HepG2 (cell line): ENCODE data around the gene A3GALT2. TPM values are rescaled to one million over a fixed set of nuclear protein-coding genes. Genes with fewer than 3 reads are reported as not detected.

Source experiments
- JDP2 ChIP-seq: sonication (generic); formaldehyde crosslinking; IDR thresholded peaks from 2 replicates; pipeline ENCODE4 v1.8.1; 2022; ENCODE audit warnings: missing genetic modification reagents, borderline replicate concordance
- KIAA2018 ChIP-seq: sonication (generic); formaldehyde crosslinking; IDR thresholded peaks from 2 replicates; pipeline ENCODE4 v1.5.0; 2020; ENCODE audit warnings: mild to moderate bottlenecking, missing genetic modification reagents, borderline replicate concordance
- MIXL1 ChIP-seq: IDR thresholded peaks from 2 replicates; pipeline ENCODE4 v1.6.1; 2016
- MLLT10 ChIP-seq: sonication (generic); formaldehyde crosslinking; IDR thresholded peaks from 2 replicates; pipeline ENCODE4 v1.4.0; 2020; ENCODE audit warnings: missing genetic modification reagents
- MYPOP ChIP-seq: sonication (generic); formaldehyde crosslinking; IDR thresholded peaks from 2 replicates; pipeline ENCODE4 v1.8.1; 2023; ENCODE audit warnings: mild to moderate bottlenecking, moderate library complexity, missing genetic modification reagents
- POLR2AphosphoS5 ChIP-seq: IDR thresholded peaks from 2 replicates; pipeline ENCODE4 v1.6.1; 2012; ENCODE audit warnings: low read depth, low read length
- RFX3 ChIP-seq: IDR thresholded peaks from 2 replicates; pipeline ENCODE4 v1.6.1; 2016; ENCODE audit warnings: missing biosample characterization, missing genetic modification reagents
- RXRB ChIP-seq: IDR thresholded peaks from 2 replicates; pipeline ENCODE4 v1.6.1; 2016; ENCODE audit warnings: borderline replicate concordance, missing genetic modification reagents, missing compliant biosample characterization
- SMYD3 ChIP-seq: sonication (generic); formaldehyde crosslinking; IDR thresholded peaks from 2 replicates; pipeline ENCODE4 v1.8.1; 2023; ENCODE audit warnings: mild to moderate bottlenecking, missing genetic modification reagents
- YEATS2 ChIP-seq: sonication (generic); formaldehyde crosslinking; IDR thresholded peaks from 2 replicates; pipeline ENCODE4 v1.4.0; 2020; ENCODE audit warnings: missing genetic modification reagents, borderline replicate concordance
- ZNF724P ChIP-seq: sonication (generic); formaldehyde crosslinking; IDR thresholded peaks from 2 replicates; pipeline ENCODE4 v1.8.0; 2022; ENCODE audit warnings: missing genetic modification reagents, borderline replicate concordance
- ZNF841 ChIP-seq: sonication (generic); formaldehyde crosslinking; IDR thresholded peaks from 2 replicates; pipeline ENCODE4 v1.8.1; 2023; ENCODE audit warnings: missing genetic modification reagents, borderline replicate concordance
- ZNF883 ChIP-seq: sonication (generic); formaldehyde crosslinking; IDR thresholded peaks from 2 replicates; pipeline ENCODE4 v1.5.1; 2020; ENCODE audit warnings: mild to moderate bottlenecking, missing genetic modification reagents; ENCODE audit errors: not compliant biosample characterization
- polyA plus RNA-seq, 8 experiments: library from polyadenylated mRNA; depleted of rRNA in 3 of 8; stranded (reverse) in 7 of 8; unstranded in 1 of 8; fragments of >200 nt; fragmentation: Illumina TruSeq in 4 of 8; extraction: Trizol in 4 of 8; gene quantifications; 2 replicates each; pipeline versions ENCODE4 v1.2.1 to v1.2.3, GENCODE V29; 2011 to 2016; ENCODE audit warnings: low read depth in 4 of 8, missing spikeins in 1 of 8, mixed read lengths in 1 of 8; ENCODE audit not compliant: insufficient read depth in 1 of 8
- total RNA-seq, 5 experiments: library from RNA; depleted of rRNA; stranded (reverse); fragments of >200 nt; fragmentation: Illumina TruSeq; extraction: Trizol; gene quantifications; 2 replicates each; pipeline ENCODE4 v1.2.3, GENCODE V29; 2016; ENCODE audit warnings: low read depth in 1 of 5
- TF ChIP-seq, protein P1 (sequence below): sonication (generic); formaldehyde crosslinking; IDR thresholded peaks from 2 replicates; pipeline ENCODE4 v1.9.0; 2021; ENCODE audit warnings: missing genetic modification reagents, borderline replicate concordance
- TF ChIP-seq, protein P2 (sequence below), 2 experiments: sonication (generic) in 1 of 2; formaldehyde crosslinking in 1 of 2; IDR thresholded peaks; 2 replicates each; pipeline versions ENCODE4 v1.4.0 to v1.6.1; 2018 to 2020; ENCODE audit warnings: missing genetic modification reagents in 2 of 2, borderline replicate concordance in 1 of 2, low read depth in 1 of 2, mild to moderate bottlenecking in 1 of 2, missing biosample characterization in 1 of 2

Gene A3GALT2
- total and polyA plus RNA-seq, 2 of the 13 experiments (the other 11 are each of a cell fraction or from before 2014, with no cell fraction given) = not detected

- TF ChIP-seq, protein P1, sequence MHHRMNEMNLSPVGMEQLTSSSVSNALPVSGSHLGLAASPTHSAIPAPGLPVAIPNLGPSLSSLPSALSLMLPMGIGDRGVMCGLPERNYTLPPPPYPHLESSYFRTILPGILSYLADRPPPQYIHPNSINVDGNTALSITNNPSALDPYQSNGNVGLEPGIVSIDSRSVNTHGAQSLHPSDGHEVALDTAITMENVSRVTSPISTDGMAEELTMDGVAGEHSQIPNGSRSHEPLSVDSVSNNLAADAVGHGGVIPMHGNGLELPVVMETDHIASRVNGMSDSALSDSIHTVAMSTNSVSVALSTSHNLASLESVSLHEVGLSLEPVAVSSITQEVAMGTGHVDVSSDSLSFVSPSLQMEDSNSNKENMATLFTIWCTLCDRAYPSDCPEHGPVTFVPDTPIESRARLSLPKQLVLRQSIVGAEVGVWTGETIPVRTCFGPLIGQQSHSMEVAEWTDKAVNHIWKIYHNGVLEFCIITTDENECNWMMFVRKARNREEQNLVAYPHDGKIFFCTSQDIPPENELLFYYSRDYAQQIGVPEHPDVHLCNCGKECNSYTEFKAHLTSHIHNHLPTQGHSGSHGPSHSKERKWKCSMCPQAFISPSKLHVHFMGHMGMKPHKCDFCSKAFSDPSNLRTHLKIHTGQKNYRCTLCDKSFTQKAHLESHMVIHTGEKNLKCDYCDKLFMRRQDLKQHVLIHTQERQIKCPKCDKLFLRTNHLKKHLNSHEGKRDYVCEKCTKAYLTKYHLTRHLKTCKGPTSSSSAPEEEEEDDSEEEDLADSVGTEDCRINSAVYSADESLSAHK = no peak
- TF ChIP-seq POLR2AphosphoS5 (no peak), RXRB (peak; percentile 92), ZNF883 (CRISPR knock-in tag) (peak; percentile 58), KIAA2018 (CRISPR knock-in tag) (no peak), MYPOP (CRISPR knock-in tag) (peak; percentile 54; the same call in 1 of the 2 replicates), SMYD3 (CRISPR knock-in tag) (peak; percentile 30; the same call in 1 of the 2 replicates), ZNF841 (CRISPR knock-in tag) (no peak), JDP2 (CRISPR knock-in tag) (no peak), MIXL1 (CRISPR knock-in tag) (peak; percentile 88), MLLT10 (CRISPR knock-in tag) (no peak), YEATS2 (CRISPR knock-in tag) (peak; percentile 73; the same call in 1 of the 2 replicates), RFX3 (CRISPR knock-in tag) (peak; percentile 15; the same call in 1 of the 2 replicates), ZNF724P (CRISPR knock-in tag) (no peak; the same call in 1 of the 2 replicates)
- TF ChIP-seq, protein P2, sequence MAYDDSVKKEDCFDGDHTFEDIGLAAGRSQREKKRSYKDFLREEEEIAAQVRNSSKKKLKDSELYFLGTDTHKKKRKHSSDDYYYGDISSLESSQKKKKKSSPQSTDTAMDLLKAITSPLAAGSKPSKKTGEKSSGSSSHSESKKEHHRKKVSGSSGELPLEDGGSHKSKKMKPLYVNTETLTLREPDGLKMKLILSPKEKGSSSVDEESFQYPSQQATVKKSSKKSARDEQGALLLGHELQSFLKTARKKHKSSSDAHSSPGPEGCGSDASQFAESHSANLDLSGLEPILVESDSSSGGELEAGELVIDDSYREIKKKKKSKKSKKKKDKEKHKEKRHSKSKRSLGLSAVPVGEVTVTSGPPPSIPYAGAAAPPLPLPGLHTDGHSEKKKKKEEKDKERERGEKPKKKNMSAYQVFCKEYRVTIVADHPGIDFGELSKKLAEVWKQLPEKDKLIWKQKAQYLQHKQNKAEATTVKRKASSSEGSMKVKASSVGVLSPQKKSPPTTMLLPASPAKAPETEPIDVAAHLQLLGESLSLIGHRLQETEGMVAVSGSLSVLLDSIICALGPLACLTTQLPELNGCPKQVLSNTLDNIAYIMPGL (CRISPR knock-in tag; IDR thresholded peaks at IDR 0.05; ENCODE audit: borderline replicate concordance in 1 of 2, low read depth in 1 of 2) = peak; percentile 51 to 74; a peak in 2 of 4 replicates
Observed at GRCh38 chr1:33342041-33342723, 21.3 kb upstream of the A3GALT2 start (continued).
